ENCODE measurements around the gene XKRX.

XKRX gene

GRCh38 chrX:100928660-100929613, at the start of gene XKRX:
TSS of gene XKRX (minus strand) at chrX:100928917. CDS start at chrX:100928304, 613 bp downstream.
- peak; percentile 54 for DNase-seq (ENCODE audit: low spot score)

- no peak for DNase-seq (ENCODE audit: low spot score)
Observed at GRCh38 chrX:100976211-100976610, 47.5 kb upstream of the XKRX start.

- no peak for DNase-seq (ENCODE audit: low spot score)
Observed at GRCh38 chrX:100975212-100975611, 46.5 kb upstream of the XKRX start.

GRCh38 chrX:100973411-100973810, 44.7 kb upstream of the XKRX start:
- no peak for DNase-seq (ENCODE audit: low spot score)

GRCh38 chrX:100969936-100970335, 41.2 kb upstream of the XKRX start:
- no peak for DNase-seq (ENCODE audit: low spot score)

GRCh38 chrX:100969408-100969807, 40.7 kb upstream of the XKRX start, which contains the start of gene ARL13A:
TSS of gene ARL13A (plus strand) at chrX:100969708. CDS start at chrX:100973690, 3,982 bp downstream.
- DNase-seq (ENCODE audit: low spot score) = no peak

GRCh38 chrX:100964362-100964761, 35.6 kb upstream of the XKRX start:
- DNase-seq (ENCODE audit: low spot score) = no peak

GRCh38 chrX:100962811-100963210, 34.1 kb upstream of the XKRX start:
- no peak for DNase-seq (ENCODE audit: low spot score)

GRCh38 chrX:100948557-100948956, 19.8 kb upstream of the XKRX start:
- no peak for DNase-seq (ENCODE audit: low spot score)

- no peak for DNase-seq (ENCODE audit: low spot score)
Observed at GRCh38 chrX:100946299-100946927, 17.7 kb upstream of the XKRX start.

- DNase-seq (ENCODE audit: low spot score) = no peak
Observed at GRCh38 chrX:100944601-100945000, 15.9 kb upstream of the XKRX start.

- DNase-seq (ENCODE audit: low spot score) = no peak
Observed at GRCh38 chrX:100939333-100939732, 10.6 kb upstream of the XKRX start.

GRCh38 chrX:100935767-100936166, 7.0 kb upstream of the XKRX start:
- no peak for DNase-seq (ENCODE audit: low spot score)

GRCh38 chrX:100931925-100932285, 3.2 kb upstream of the XKRX start:
- no peak for DNase-seq (ENCODE audit: low spot score)

GRCh38 chrX:100931218-100931924, 2.7 kb upstream of the XKRX start:
- DNase-seq (ENCODE audit: low spot score) = no peak

GRCh38 chrX:100926453-100926852, 2.3 kb downstream of the XKRX start:
- no peak for DNase-seq (ENCODE audit: low spot score)

GRCh38 chrX:100924375-100924774, 4.3 kb downstream of the XKRX start:
- no peak for DNase-seq (ENCODE audit: low spot score)

GRCh38 chrX:100915562-100915961, 13.2 kb downstream of the XKRX start:
- no peak for DNase-seq (ENCODE audit: low spot score)

GRCh38 chrX:100913111-100913510, 15.6 kb downstream of the XKRX start:
- no peak for DNase-seq (ENCODE audit: low spot score)

GRCh38 chrX:100911731-100912130, 17.0 kb downstream of the XKRX start:
- no peak for DNase-seq (ENCODE audit: low spot score)

GRCh38 chrX:100905620-100906019, 23.1 kb downstream of the XKRX start:
- DNase-seq (ENCODE audit: low spot score) = no peak

- DNase-seq (ENCODE audit: low spot score) = no peak
Observed at GRCh38 chrX:100904433-100904832, 24.3 kb downstream of the XKRX start.

Measured in germinal center (tissue), 1 donor.